ENCODE results near the gene KEAP1.
"Not testable (repeated sequence)": the region's sequence is repeated elsewhere in the genome, so short reads cannot be mapped to it uniquely, and the experiment has no call there.

The KEAP1 gene

GRCh38 chr19:10503002-10503789, at the start of gene KEAP1:
Gene KEAP1, minus strand, starts transcription at chr19:10503356. Its CDS starts 3,323 bp downstream, at chr19:10500033.
- peaks cover 16% of the 10 kb centered on the region for H3K36me3 ChIP-seq
- H3K27ac ChIP-seq = peak within 1 kb of the TSS; percentile 85
- peak within 1 kb of the TSS; percentile 85 to 87 for H3K4me3 ChIP-seq (ENCODE audit: low read depth in 1 of 2, low read length in 1 of 2)
- no peaks in the 10 kb centered on the region for H3K9me3 ChIP-seq
- no peaks in the 10 kb centered on the region for H3K27me3 ChIP-seq
- peaks cover 11 to 18% of the 10 kb centered on the region in 2 experiments for H3K4me1 ChIP-seq (ENCODE audit: control insufficient read depth in 1 of 2, insufficient read depth in 1 of 2, low read depth in 1 of 2, low read length in 1 of 2)
- no peak for TF ChIP-seq CTCF (IDR thresholded peaks at IDR 0.05)

- no peak for TF ChIP-seq CTCF (IDR thresholded peaks at IDR 0.05)
- H3K4me3 ChIP-seq (ENCODE audit: low read depth in 1 of 2, low read length in 1 of 2) = no peak overlapping the region
- H3K36me3 ChIP-seq = peaks cover 79% of the 10 kb centered on the region
- H3K4me1 ChIP-seq (ENCODE audit: control insufficient read depth in 1 of 2, insufficient read depth in 1 of 2, low read depth in 1 of 2, low read length in 1 of 2) = peaks cover 8 to 12% of the 10 kb centered on the region in 2 experiments
- no peaks in the 10 kb centered on the region for H3K9me3 ChIP-seq
- no peak overlapping the region for H3K27ac ChIP-seq
- no peaks in the 10 kb centered on the region for H3K27me3 ChIP-seq
Measured at GRCh38 chr19:10552510-10553053, 49.4 kb upstream of the KEAP1 start.

GRCh38 chr19:10551698-10552301, 48.6 kb upstream of the KEAP1 start:
- no peak overlapping the region for H3K27ac ChIP-seq
- H3K27me3 ChIP-seq = no peaks in the 10 kb centered on the region
- H3K4me3 ChIP-seq (ENCODE audit: low read depth in 1 of 2, low read length in 1 of 2) = no peak overlapping the region
- peaks cover 8 to 12% of the 10 kb centered on the region in 2 experiments for H3K4me1 ChIP-seq (ENCODE audit: control insufficient read depth in 1 of 2, insufficient read depth in 1 of 2, low read depth in 1 of 2, low read length in 1 of 2)
- peaks cover 80% of the 10 kb centered on the region for H3K36me3 ChIP-seq
- H3K9me3 ChIP-seq = no peaks in the 10 kb centered on the region
- TF ChIP-seq CTCF (IDR thresholded peaks at IDR 0.05) = no peak

GRCh38 chr19:10551006-10551405, 47.9 kb upstream of the KEAP1 start:
- Histone ChIP-seq H3K4me1 (ENCODE audit: control insufficient read depth in 1 of 2, insufficient read depth in 1 of 2, low read depth in 1 of 2, low read length in 1 of 2) (peaks cover 8 to 12% of the 10 kb centered on the region in 2 experiments), H3K36me3 (peaks cover 86% of the 10 kb centered on the region)
- not testable (repeated sequence) for H3K27me3 ChIP-seq; H3K27ac ChIP-seq; H3K4me3 ChIP-seq (ENCODE audit: low read depth in 1 of 2, low read length in 1 of 2); H3K9me3 ChIP-seq

- H3K27ac ChIP-seq = no peak overlapping the region
- TF ChIP-seq CTCF (IDR thresholded peaks at IDR 0.05) = no peak
- H3K36me3 ChIP-seq = peaks cover 89% of the 10 kb centered on the region
- no peak overlapping the region for H3K4me3 ChIP-seq (ENCODE audit: low read depth in 1 of 2, low read length in 1 of 2)
- H3K27me3 ChIP-seq = no peaks in the 10 kb centered on the region
- peaks cover 7 to 8% of the 10 kb centered on the region in 2 experiments for H3K4me1 ChIP-seq (ENCODE audit: control insufficient read depth in 1 of 2, insufficient read depth in 1 of 2, low read depth in 1 of 2, low read length in 1 of 2)
- no peaks in the 10 kb centered on the region for H3K9me3 ChIP-seq
Measured at GRCh38 chr19:10550336-10550735, 47.2 kb upstream of the KEAP1 start.

GRCh38 chr19:10549733-10550132, 46.6 kb upstream of the KEAP1 start:
- Histone ChIP-seq H3K27me3 (no peaks in the 10 kb centered on the region), H3K36me3 (peaks cover 83% of the 10 kb centered on the region), H3K9me3 (no peaks in the 10 kb centered on the region), H3K4me3 (ENCODE audit: low read depth in 1 of 2, low read length in 1 of 2) (no peak overlapping the region), H3K4me1 (ENCODE audit: control insufficient read depth in 1 of 2, insufficient read depth in 1 of 2, low read depth in 1 of 2, low read length in 1 of 2) (peaks cover 12 to 14% of the 10 kb centered on the region in 2 experiments), H3K27ac (no peak overlapping the region)
- no peak for TF ChIP-seq CTCF (IDR thresholded peaks at IDR 0.05)
